Glutamatergic neuron (in vitro differentiated cells): Measurements from ENCODE around the gene STRN. TPM values are rescaled to one million over a fixed set of nuclear protein-coding genes. Genes with fewer than 3 reads are reported as not detected.

ENCODE experiments used
- DNase-seq: peaks from one replicate; pipeline ENCODE4 v3.0.0; 2022
- H3K27ac Mint-ChIP-seq: one replicate; pipeline ENCODE4 v1.8.0; 2020; ENCODE audit warnings: mild to moderate bottlenecking, mixed read lengths, inconsistent platforms; ENCODE audit not compliant: unreplicated experiment
- H3K27me3 Mint-ChIP-seq: one replicate; pipeline ENCODE4 v1.8.0; 2020; ENCODE audit warnings: mild to moderate bottlenecking, moderate library complexity, mixed read lengths, inconsistent platforms; ENCODE audit not compliant: unreplicated experiment
- H3K36me3 Mint-ChIP-seq: one replicate; pipeline ENCODE4 v1.8.0; 2020; ENCODE audit warnings: mild to moderate bottlenecking, mixed read lengths, inconsistent platforms; ENCODE audit not compliant: unreplicated experiment
- H3K4me1 Mint-ChIP-seq: one replicate; pipeline ENCODE4 v1.8.0; 2020; ENCODE audit warnings: mild to moderate bottlenecking, low read depth, mixed read lengths, inconsistent platforms; ENCODE audit not compliant: unreplicated experiment
- H3K4me3 Mint-ChIP-seq: one replicate; pipeline ENCODE4 v1.8.0; 2020; ENCODE audit warnings: mild to moderate bottlenecking, mixed read lengths, inconsistent platforms; ENCODE audit not compliant: unreplicated experiment
- H3K9me3 Mint-ChIP-seq: one replicate; pipeline ENCODE4 v1.8.0; 2020; ENCODE audit warnings: mild to moderate bottlenecking, moderate library complexity, mixed read lengths, inconsistent platforms; ENCODE audit not compliant: unreplicated experiment
- CTCF ChIP-seq: fragments of 200-600 bp; sonication (generic); IDR thresholded peaks from one replicate; pipeline ENCODE4 v1.5.0; 2021; ENCODE audit not compliant: partially characterized antibody, unreplicated experiment
- total RNA-seq: library from RNA; stranded (reverse); fragmentation: NEBNext Ultra II Directional; extraction: Animal tissue kit (Norgen Biotek cat#: 25700); gene quantifications from one replicate; pipeline ENCODE4 v1.2.1, GENCODE V29; 2021; ENCODE audit not compliant: unreplicated experiment

STRN gene
- total RNA-seq, 1 donor from 2014 or later = 20.8 TPM

GRCh38 chr2:36885605-36886004, 80.7 kb downstream of the STRN start:
- Mint-ChIP-seq H3K27me3 (no peaks in the 10 kb centered on the region), H3K4me3 (no peak overlapping the region), H3K9me3 (no peaks in the 10 kb centered on the region), H3K27ac (no peak overlapping the region), H3K36me3 (no peaks in the 10 kb centered on the region), H3K4me1 (no peaks in the 10 kb centered on the region)
- no peak for DNase-seq
- no peak for TF ChIP-seq CTCF

- Mint-ChIP-seq H3K4me3 (no peak overlapping the region), H3K27me3 (no peaks in the 10 kb centered on the region), H3K9me3 (no peaks in the 10 kb centered on the region), H3K27ac (no peak overlapping the region), H3K4me1 (no peaks in the 10 kb centered on the region), H3K36me3 (no peaks in the 10 kb centered on the region)
- no peak for TF ChIP-seq CTCF
- no peak for DNase-seq
Measured at GRCh38 chr2:36882532-36882931, 83.8 kb downstream of the STRN start.

- H3K4me3 Mint-ChIP-seq = no peak overlapping the region
- no peaks in the 10 kb centered on the region for H3K27me3 Mint-ChIP-seq
- no peak for DNase-seq
- H3K27ac Mint-ChIP-seq = no peak overlapping the region
- H3K4me1 Mint-ChIP-seq = no peaks in the 10 kb centered on the region
- TF ChIP-seq CTCF = no peak
- no peaks in the 10 kb centered on the region for H3K36me3 Mint-ChIP-seq
- no peaks in the 10 kb centered on the region for H3K9me3 Mint-ChIP-seq
Measured at GRCh38 chr2:36881816-36882215, 84.5 kb downstream of the STRN start.

DNA sequence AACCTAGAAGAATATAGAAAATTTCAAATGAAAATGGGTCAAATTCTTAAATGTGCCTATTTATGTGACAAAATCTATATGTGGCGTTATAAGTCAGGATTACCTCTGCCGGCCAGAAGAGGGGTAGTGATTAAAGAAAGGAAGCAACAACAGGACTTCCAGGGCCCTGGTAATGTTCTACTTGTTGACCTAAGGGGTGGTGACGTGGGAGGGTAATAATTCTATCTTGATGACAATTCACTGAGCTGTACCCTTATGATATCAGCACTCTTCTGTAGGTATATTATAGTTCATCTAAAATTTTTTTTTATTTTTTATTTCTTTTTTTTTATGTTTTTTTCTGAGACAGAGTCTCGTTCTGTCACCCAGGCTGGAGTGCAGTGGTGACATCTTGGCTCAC, 87.9 kb downstream of the STRN start:
- Mint-ChIP-seq H3K9me3 (no peaks in the 10 kb centered on the region), H3K4me1 (no peaks in the 10 kb centered on the region), H3K27me3 (no peaks in the 10 kb centered on the region), H3K27ac (no peak overlapping the region), H3K4me3 (no peak overlapping the region), H3K36me3 (no peaks in the 10 kb centered on the region)
- no peak for DNase-seq
- TF ChIP-seq CTCF = no peak

DNA sequence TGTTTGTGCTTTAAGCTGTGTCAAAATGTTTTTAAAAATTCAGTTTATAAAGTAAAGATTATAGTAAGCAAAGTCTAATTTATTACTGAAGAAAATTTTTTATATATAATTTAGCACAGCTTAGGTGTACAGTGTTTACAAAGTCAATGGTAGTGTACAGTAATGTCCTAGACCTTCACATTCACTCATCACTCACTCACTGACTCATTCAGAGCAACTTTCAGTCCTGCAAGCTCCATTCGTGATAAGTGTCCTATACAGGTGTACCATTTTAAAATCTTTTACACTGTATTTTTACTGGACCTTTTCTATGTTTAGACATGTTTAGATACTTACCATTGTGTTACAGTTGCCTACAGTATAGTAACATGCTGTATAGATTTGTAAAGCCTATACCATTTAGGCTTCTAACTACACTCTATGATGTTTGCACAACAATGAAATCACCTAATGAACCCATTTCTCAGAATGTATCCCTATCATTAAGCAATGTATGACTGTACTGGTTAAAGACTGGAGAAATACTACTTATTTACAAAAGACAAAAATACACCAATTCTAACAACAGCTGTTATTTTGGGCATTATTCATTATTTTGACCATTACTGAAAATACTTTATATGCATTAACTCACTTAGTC, 95.1 kb downstream of the STRN start:
- no peaks in the 10 kb centered on the region for H3K4me1 Mint-ChIP-seq
- no peaks in the 10 kb centered on the region for H3K9me3 Mint-ChIP-seq
- no peaks in the 10 kb centered on the region for H3K27me3 Mint-ChIP-seq
- H3K27ac Mint-ChIP-seq = no peak overlapping the region
- no peaks in the 10 kb centered on the region for H3K36me3 Mint-ChIP-seq
- DNase-seq = no peak
- no peak overlapping the region for H3K4me3 Mint-ChIP-seq
- TF ChIP-seq CTCF = no peak
